D341Med (cell line): Measurements from ENCODE around the gene SNX4.
"Not testable (repeated sequence)": the region's sequence is repeated elsewhere in the genome, so short reads cannot be mapped to it uniquely, and the experiment has no call there.

Source experiments
- DNase-seq: peaks from one replicate; pipeline ENCODE4 v3.0.0; 2012; ENCODE audit warnings: low spot score

SNX4 gene

DNA sequence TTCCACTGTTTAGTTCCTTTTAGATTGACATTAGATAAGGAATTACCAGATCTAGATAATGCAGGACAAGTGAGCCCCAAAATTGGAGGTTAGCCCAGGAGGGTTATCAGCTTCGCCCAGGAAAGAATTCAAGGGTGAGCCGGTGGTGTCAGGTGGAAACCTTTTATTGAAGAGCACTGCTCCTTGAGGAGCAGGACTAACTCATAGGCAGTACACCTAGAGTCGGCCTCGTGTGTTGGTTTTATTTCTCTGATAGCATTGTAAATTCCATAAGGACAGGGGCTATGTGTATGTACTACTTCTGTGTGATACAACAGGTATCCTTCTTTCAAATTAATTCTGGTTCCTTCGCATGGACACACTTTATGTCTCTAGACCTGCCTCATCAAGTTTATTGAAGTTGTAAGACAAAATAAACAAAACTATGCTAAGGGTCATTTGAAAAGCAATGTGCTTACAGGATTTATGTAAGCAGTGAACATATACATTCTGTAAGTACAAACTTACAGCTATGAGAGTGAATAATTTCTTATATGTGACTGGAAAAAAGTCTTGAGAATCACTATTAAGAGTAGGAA lies 57.2 kb downstream of the SNX4 start:
- no peak for DNase-seq

DNA sequence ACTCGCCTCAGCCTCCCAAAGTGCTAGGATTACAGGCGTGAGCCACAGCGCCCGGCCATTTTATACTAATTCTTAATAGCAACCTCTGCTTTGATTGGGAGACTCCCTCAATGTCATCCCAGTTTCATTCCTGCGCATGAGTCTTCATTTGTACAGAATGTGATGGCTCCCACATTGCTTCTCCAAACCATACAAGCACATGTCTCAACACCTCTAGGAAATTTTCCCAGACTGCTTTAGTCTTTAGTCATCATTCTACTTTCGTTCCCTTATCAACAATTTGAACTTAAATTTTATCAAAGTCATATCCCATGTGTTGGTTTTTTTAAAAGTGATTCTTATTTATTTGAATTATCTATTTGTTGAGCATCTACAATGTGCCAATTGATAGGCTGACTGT lies 58.1 kb downstream of the SNX4 start:
- no peak for DNase-seq

DNA sequence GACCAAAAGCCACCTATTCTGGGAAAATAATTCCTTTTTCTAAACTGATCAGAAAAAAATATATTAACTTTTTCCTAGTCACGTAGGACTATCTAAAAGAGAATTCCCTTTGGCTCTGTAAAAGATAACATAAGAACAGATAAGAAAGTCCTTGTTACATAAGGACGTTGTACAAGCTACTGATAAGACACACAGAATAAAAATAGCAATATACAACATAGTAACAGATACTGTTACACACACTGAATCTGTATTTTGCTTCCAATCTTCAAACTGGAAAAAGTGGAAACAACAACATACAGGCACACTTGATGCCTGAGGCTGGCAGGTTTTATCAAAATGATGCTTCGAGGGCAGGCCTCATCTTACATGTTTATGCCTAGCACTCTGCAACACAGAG lies 59.8 kb downstream of the SNX4 start:
- DNase-seq: no peak

DNA sequence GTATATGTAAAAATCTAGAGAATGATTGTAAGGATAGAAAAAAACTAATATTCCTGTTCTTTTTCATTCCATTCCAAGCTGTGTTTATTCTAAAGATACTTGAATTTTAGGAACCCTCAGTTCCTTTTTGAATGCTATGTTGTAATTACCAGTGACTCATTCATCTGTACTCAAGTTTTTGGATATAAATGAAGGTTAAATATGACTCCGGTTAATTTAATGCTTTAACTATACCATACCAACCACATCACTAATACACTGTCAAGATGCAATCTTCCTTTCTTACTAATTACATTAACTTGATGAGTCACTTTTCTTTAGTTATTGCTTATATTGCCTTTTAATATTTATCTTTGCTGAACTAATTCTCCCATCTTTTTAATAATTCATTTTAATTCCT lies 76.1 kb downstream of the SNX4 start:
- DNase-seq: no peak

DNA sequence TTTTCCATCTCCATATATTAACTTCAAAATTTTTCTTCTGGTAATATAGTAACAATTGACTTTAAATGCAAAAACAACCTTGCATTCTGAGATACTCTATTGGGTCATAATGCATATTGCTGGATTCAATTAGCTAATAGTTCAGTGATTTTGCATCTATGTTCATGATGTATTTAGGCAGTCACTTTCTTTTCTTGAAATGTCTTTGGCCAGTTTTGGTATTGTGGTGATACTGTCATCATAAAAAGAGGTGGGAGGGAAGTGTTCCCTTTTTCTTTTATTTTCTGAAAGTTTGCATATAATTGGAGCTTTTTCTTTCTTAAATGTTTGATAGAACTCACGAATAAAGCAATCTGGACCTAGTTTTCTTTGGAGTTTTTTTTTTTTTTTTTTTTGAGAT lies 77.5 kb downstream of the SNX4 start:
- no peak for DNase-seq

DNA sequence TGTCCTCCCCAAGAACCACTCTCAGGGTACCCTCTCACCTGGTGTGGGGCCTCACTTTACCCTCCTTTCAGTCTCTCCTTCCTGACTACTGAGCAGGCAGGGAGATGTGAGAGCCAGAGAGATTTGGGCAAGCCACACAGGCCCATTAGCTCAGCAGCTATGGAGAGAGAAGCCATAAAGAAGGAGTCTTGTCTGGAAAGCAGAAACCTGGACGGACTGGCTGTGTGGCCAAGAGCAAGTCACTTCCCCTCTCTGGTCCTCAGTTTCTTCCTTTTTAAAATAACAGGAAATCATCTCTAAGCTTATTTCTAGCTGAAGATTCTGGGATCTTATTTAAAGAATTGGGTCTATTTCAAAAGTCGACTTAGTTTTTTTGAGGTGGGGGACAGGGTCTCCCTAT lies 79.0 kb downstream of the SNX4 start:
- no peak for DNase-seq

DNA sequence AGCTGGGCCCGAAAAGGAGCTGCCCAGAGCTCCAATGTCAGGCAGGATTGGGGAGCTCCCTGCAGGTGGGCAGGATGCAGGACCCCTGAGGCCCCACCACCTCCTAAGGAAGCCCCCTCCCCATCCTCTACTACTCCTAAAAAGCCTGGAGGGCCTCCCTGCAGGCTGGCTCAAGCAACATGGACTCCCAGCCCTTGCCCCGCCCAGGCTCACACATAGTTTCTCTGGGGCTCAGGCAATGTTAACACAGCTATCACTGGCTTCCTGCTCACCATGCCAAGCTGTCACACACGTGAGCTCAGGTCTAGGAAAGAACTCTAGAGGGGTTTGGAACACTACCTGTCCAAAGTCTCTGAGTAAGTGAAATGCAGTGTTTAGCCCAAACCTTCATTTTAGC lies 79.4 kb downstream of the SNX4 start:
- no peak for DNase-seq

DNA sequence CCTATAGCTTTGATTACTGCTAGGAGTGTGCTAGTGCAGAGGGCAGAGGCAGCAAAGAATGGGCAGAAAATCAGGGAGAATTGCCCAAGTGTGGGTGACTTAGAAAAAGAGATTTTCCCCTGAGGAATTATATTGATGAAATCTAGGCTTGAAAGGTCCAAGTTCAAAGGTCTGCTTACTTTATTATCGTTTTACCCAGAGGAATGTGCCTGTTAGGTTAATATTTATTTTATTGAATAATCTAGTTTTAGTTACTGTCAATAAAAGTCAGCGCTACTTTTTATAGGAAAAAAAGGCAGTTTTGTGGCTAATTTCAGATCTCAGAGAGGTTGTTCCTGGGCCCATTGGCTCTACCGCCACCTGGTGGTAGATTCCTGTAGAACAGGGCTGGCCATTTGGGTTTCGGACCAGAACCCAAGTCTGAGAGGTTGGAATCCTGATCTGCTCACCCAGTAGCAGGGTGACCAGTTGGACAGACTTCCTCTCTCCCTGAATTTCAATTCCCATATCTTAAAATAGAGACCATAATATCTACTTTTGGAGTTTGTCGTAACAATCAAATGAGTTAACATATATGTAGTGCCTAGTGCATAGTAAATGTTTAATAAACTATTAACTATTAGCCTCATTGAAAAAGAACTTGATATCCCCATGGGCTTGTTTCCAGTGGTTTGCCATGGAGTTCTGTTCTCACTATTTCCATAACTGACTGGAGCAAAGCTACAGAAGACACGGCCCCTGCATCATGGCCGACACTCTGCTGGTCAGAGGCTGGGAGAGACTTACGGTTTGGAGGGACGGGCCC lies 82.2 kb downstream of the SNX4 start:
- DNase-seq: peak; percentile 69

DNA sequence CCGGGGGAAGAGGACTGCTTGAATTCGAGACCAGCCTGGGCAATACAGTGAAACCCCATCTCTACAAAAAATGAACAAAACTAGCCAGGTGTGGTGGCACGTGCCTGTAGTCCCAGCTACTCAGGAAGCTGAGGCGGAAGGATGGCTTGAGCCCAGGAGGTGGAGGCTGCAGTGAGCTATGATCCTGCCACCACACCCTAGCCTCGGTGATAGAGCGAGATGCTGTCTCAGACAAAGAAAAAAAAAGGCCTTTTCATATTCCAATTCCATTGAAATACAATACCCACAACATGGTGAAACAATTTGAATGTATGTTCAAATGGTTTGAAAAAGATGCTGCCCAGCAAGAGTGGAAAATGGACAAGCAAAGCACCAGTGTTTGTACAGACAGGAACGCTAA lies 83.1 kb downstream of the SNX4 start:
- no peak for DNase-seq

DNA sequence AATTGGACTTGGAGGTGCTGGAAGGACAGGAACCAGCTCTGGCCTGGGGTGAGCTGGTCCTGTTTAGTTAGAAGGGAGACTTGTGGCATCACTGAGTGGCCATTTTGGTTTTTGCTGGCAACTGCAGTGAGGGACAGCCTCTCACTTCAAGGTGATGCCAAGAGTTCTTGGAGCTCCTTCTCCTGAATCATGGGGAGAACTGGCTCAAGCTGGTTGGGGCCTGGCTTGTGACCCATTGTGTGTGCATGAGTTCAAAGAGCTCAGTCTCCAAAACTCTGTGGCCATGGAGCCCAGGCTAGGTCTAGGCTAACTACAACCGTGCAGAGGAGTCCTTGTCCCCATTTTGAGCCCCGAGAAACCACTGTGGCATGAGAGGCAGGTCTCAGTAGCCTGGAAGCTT lies 84.8 kb downstream of the SNX4 start:
- DNase-seq: no peak

DNA sequence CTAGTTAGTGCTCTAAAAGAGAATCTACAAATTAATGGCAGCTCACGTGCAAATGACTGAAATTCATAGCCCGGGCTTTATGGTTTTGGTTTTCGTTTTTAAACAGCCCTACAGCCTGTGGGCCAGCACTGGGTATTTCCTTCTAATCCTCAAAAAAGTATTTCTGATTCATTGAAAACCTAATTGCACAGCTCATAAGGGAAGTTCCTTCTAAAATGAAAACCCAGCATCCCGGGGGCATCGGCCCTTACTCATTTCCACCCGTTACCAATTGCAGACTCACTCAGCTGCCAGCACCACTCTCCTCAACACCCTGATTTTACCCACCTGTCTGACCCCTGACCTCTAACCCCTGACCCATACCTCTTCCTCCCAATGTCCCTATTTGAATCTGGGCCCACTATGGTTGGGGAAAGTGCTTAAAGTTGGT lies 85.4 kb downstream of the SNX4 start:
- DNase-seq: no peak

DNA sequence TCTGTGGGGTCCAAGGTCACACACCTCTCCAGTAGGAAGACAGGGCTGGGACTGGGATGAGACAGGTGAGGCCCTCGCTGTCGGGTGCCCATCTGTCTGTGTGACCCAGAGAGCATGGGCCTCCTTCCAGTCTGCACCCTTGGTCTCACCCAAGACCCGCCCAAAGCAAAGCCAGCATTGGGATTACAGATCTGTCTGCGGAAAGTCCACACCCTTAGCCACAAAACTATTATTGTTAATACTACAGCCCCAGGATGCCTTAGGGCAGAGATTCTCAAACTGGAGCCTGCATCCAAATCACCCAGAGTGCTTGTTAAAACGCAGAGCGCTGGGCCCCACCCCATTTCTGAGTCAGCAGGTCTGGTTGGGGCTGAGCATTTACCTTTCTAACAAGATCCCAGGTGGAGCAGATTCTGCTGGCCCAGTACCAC lies 86.4 kb downstream of the SNX4 start:
- no peak for DNase-seq

DNA sequence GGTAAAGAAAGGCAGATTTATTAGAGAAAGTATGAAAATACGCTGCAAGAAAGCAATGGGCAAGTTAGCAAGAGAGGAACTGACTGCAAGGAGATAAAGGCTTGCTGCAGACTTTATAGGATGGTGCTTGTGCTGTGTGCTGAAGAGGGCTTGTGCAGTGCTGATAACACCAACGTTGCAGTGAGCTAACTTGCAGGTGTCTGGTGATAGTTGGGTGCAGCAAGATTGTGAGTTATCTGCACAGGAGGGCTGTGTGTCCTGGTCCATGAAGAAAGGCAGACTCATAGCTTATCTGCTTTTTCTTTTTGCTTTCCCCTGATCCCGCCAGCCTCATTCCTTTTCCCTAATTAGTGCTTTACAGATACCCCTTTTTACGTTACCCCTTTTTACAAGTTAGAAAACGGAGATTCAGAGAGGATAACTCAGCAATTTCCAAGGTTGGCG lies 86.9 kb downstream of the SNX4 start:
- DNase-seq: no peak

DNA sequence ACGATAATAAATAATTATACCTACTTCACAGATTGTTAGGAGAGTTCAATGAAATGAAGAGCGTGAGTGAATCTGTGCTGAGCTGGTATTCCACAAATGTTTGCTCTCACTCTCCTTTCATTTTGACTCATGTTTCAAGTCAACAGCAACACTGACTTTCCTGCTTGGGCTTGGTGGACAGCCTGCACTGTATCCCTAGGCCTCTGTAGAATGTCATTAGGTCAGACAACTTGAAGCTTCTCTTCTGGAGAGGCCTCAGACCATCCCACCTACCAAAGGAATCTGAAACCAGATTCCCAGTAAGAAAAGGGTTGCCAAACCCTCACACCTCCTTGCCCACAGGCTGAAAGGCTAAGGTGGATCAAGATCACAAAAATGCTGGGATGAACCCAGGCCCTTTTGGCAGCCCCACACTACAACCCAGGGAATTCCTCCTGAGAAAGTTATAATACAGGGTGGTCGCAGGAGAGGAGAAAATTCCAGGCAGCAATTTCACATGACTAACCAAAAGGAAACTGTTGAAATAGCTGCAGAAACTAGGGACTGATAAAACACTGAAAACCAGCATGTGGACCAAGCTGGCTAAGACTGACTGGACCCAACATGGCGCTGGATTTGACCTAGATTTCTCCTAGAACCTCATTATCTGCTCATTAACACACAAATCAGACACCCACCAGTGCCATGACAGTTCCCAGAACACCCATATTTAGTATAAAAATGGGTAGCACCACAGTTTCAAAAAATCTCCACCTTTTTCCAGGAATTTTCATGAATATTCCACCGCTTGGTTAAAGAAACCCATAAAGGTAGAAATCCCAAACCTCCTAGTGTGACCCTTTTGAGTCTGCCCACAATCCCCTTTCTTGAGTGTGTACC lies 87.9 kb downstream of the SNX4 start:
- no peak for DNase-seq

DNA sequence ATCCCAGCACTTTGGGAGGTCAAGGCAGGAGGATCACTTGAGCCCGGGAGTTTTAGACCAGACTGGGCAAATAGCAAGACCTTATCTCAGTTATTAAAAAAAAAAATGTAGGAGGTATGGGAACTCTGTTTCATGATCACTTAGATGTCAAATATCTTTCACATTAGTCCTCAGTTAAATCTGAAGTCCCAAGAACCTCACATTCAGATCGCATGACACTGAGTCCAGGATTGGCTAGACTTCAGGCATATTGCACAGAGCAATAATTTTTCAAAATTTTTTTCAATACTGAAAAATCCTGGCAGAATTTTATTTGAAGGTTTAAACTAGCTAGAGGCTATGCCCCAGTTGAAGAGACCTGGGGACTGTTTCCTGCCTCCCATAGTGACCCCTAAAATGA lies 88.6 kb downstream of the SNX4 start:
- no peak for DNase-seq

DNA sequence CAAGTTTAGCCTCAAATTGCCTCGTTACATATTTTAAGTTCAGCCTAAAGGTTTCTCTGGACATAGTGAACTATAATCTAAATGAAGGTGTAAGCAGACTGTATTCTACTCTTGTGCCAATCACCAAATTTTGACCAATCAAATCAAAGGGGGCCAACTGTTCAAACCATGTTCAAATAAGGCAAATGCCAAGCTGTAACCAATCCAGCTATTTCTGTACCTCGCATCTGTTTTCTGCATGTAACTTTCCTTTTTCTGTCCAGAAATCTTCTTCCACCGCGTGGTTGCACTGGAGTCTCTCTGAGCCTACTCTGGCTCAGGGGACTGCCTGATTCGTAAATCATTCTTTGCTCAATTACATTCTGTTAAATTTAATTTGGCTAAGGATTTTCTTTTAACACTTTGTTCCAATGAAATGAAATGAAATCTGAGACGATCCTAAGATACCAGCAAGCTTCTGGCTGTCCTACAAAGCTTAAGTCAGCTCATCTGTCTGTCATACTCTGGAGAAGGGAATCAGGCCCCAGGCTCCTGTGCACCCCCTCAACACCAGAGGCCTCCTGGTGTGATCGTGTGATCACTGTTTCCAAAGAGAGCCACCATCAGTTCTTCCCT lies 91.7 kb downstream of the SNX4 start:
- no peak for DNase-seq

DNA sequence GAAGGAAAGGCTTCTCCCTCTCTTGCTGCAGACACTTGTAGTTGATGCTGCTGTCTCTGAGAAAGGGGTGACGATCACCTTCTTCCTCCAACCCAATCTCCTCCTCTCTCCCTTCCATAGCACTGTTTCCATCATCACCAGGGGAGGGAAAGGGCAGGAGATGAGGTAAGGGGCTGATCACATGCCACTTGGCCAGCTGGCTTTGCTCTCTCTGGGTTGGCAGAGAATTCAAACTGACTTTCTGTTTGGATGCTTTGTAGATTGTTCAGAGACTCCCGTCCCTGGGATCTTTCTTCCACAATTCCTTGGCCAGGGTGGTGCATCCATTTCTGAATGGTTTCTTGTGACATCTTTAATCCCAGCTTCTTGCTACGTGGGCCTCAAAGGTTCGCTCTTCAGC lies 101.7 kb downstream of the SNX4 start:
- no peak for DNase-seq

DNA sequence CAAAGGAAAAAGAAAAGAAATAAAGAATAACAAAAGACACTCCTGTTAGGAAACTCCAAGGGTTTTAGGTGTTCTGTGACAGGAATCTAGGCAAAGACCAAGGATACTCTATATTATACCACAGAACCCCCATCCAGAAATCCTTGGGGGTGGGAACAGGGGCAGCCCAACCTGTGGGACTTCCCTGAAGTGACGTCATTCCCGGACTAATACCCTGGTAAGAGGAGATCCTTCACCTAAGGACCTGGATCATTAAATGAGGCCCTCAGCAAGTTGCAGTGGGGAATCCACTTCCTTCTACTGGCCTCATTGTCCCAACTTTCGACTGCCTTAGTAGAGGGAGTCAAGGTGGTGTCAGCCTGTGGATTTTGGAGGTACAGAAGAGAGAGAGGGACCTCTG lies 103.8 kb downstream of the SNX4 start:
- DNase-seq: no peak

DNA sequence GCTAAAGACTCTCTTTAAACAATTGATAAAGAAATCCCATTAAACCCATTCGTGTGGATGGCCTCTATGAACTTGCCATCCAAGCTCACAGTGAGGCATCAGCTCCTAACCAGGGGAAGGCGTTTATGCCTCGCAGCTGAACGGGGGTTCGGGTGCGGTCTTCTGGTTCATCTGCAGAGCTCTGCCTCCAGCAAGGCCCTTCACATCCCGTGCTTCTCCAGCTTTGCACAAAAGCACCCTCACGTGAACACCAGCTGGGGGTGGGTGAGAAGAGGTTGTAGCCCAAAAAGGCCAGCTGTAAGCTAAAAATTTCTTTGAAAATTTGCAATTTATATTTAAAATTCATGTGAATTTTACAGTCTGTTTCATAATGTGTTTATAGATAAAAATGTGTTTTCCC lies 105.3 kb downstream of the SNX4 start:
- no peak for DNase-seq

DNA sequence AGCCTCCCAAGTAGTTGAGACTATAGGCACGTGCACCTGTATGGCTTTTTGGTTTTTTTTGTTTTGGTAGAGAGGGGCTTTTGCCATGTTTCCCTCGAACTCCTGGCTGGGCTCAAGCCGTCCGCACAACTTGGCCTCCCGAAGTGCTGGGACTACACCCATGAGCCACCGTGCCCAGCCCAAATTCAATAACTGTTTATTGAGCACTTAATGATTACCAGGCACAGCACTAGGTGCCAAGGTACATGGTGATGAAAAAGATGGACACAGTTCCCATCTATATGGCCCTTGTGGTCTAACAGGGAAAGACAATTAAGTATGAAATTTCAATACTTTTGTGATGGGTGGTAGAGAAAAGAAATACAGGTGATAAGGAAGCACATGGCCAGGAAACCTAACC lies 109.1 kb downstream of the SNX4 start:
- DNase-seq: no peak

DNA sequence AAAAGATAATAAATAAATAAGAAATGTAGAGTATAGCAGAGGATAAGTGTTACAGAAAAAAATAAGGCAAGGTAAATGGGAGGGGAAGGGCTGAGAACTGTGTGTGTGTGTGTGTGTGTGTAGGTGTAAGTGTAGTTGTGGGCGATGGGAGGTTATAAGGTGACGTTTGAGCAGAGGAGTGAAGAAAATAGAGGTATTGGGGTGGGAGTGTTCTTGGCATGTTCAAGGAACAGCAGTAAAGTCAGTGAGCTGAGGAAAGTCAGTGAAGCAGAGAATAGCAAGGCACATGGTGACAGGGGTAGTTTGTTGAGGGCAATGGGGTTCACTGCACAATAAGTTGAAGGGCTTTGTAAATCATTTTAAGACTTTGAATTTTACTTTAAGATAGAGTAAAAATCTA lies 113.9 kb downstream of the SNX4 start:
- no peak for DNase-seq

DNA sequence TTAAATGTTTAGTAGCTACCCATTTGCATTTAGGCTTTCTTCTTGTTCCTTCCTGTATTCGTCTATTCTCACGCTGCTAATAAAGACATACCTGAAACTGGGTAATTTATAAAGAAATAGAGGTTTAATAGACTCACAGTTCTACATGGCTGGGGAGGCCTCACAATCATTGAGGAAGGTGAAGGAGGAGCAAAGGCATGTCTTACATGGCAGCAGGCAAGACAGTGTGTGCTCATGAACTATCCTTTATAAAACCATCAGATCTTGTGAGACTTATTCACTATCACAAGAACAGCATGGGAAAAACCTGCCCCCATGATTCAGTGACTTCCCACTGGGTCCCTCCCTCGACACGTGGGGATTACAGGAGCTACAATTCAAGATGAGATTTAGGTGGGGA lies 114.5 kb downstream of the SNX4 start:
- DNase-seq: not testable (repeated sequence)

DNA sequence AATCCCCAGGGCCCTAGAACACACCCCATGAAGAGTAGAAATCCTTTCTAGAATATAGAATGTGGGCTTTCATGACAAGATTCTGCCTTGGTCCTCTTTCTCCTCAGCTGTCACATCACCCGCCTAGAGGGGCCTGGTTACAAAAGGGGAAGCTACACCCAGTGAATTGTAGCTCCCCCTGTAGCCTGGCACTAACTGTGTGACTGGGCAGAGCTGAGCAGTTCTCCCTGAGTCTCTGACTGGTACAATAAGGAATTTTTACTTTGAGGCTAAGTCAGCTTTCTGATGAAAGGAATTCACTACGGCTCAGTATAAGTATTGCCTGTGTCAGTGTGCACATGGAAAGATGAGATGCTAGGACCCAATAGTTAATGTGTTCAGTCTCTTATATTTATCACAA lies 116.2 kb downstream of the SNX4 start:
- DNase-seq: no peak
